COR-L47 (cell line): ENCODE data around the gene MAP4K1.
"Not testable (repeated sequence)": the region's sequence is repeated elsewhere in the genome, so short reads cannot be mapped to it uniquely, and the experiment has no call there.

ENCODE experiments used
- DNase-seq: peaks from one replicate; lab custom pipeline; 2025; lab: John Stamatoyannopoulos, UW

MAP4K1 gene

GRCh38 chr19:38650911-38651584 lies 33.3 kb upstream of the MAP4K1 start:
- no peak for DNase-seq

GRCh38 chr19:38650172-38650775 lies 32.5 kb upstream of the MAP4K1 start:
- no peak for DNase-seq

GRCh38 chr19:38649305-38650171 lies 31.8 kb upstream of the MAP4K1 start:
- DNase-seq = no peak

- DNase-seq = no peak
Observed at GRCh38 chr19:38648769-38649304, 31.1 kb upstream of the MAP4K1 start.

GRCh38 chr19:38647966-38648768 lies 30.4 kb upstream of the MAP4K1 start:
- DNase-seq = no peak

- peak; percentile 95 for DNase-seq
Observed at GRCh38 chr19:38647368-38647965, 29.7 kb upstream of the MAP4K1 start, which contains the start of gene ACTN4. TSS of gene ACTN4 (plus strand) at chr19:38647649. CDS start at chr19:38647746, 97 bp downstream.

GRCh38 chr19:38644719-38645118 lies 27.0 kb upstream of the MAP4K1 start:
- DNase-seq = no peak

GRCh38 chr19:38642176-38642575 lies 24.4 kb upstream of the MAP4K1 start:
- DNase-seq = no peak

GRCh38 chr19:38640368-38640767 lies 22.6 kb upstream of the MAP4K1 start:
- no peak for DNase-seq

- DNase-seq = no peak
Observed at GRCh38 chr19:38639679-38640078, 21.9 kb upstream of the MAP4K1 start.

- no peak for DNase-seq
Observed at GRCh38 chr19:38638461-38638860, 20.7 kb upstream of the MAP4K1 start.

GRCh38 chr19:38635483-38636399 lies 18.0 kb upstream of the MAP4K1 start:
- no peak for DNase-seq

GRCh38 chr19:38634757-38635482 lies 17.2 kb upstream of the MAP4K1 start:
- no peak for DNase-seq

GRCh38 chr19:38632476-38633213 lies 14.9 kb upstream of the MAP4K1 start:
- DNase-seq = no peak

GRCh38 chr19:38631811-38632475 lies 14.2 kb upstream of the MAP4K1 start:
- DNase-seq = not testable (repeated sequence)

GRCh38 chr19:38631301-38631700 lies 13.5 kb upstream of the MAP4K1 start:
- not testable (repeated sequence) for DNase-seq

GRCh38 chr19:38629568-38629967 lies 11.8 kb upstream of the MAP4K1 start:
- DNase-seq = no peak

- DNase-seq = no peak
Observed at GRCh38 chr19:38626401-38626800, 8.6 kb upstream of the MAP4K1 start.
